Liver (tissue), 9 donors: ENCODE data around the gene CERKL. TPM values are rescaled to one million over a fixed set of nuclear protein-coding genes. Genes with fewer than 3 reads are reported as not detected.

ENCODE experiments used
- DNase-seq: peaks from one replicate; pipeline ENCODE4 v3.0.0-alpha.2; 2017; ENCODE audit warnings: low spot score
- H3K27ac ChIP-seq, 2 donors: one replicate each; pipeline ENCODE4 v1.7.0; 2013; ENCODE audit warnings: inconsistent platforms in 2 of 2, low read length in 2 of 2, control low read depth in 1 of 2, low read depth in 1 of 2, mild to moderate bottlenecking in 1 of 2
- H3K27me3 ChIP-seq, 4 donors: one replicate each; pipeline versions ENCODE4 v1.6.1 to v1.7.0; 2013; ENCODE audit warnings: low read length in 3 of 4, inconsistent platforms in 1 of 4, mild to moderate bottlenecking in 1 of 4, moderate library complexity in 1 of 4; ENCODE audit not compliant: control insufficient read depth in 4 of 4, insufficient read depth in 4 of 4
- H3K36me3 ChIP-seq, 4 donors: one replicate each; pipeline versions ENCODE4 v1.6.1 to v1.7.0; 2013; ENCODE audit warnings: low read length in 3 of 4, mild to moderate bottlenecking in 3 of 4, low read depth in 1 of 4, moderate library complexity in 1 of 4; ENCODE audit not compliant: control insufficient read depth in 4 of 4, insufficient read depth in 3 of 4
- H3K4me1 ChIP-seq, 4 donors: one replicate each; pipeline versions ENCODE4 v1.6.1 to v1.7.0; 2013; ENCODE audit warnings: low read length in 3 of 4, mild to moderate bottlenecking in 3 of 4, moderate library complexity in 1 of 4; ENCODE audit not compliant: control insufficient read depth in 4 of 4, insufficient read depth in 4 of 4
- H3K4me3 ChIP-seq, 3 donors: one replicate each; pipeline versions ENCODE4 v1.6.1 to v1.7.0; 2013; ENCODE audit warnings: low read length in 3 of 3, control low read depth in 1 of 3, low read depth in 1 of 3, mild to moderate bottlenecking in 1 of 3
- H3K9ac ChIP-seq, 2 donors: one replicate each; pipeline ENCODE4 v1.7.0; 2013; ENCODE audit warnings: low read length in 2 of 2, mild to moderate bottlenecking in 2 of 2, moderate library complexity in 2 of 2, control low read depth in 1 of 2, low read depth in 1 of 2
- H3K9me3 ChIP-seq, 4 donors: one replicate each; pipeline versions ENCODE4 v1.6.1 to v1.7.0; 2013; ENCODE audit warnings: low read length in 3 of 4; ENCODE audit not compliant: control insufficient read depth in 4 of 4
- ATF3 ChIP-seq: IDR thresholded peaks from 2 replicates; pipeline ENCODE4 v1.6.1; 2016; ENCODE audit warnings: antibody characterized with exemption
- CTCF ChIP-seq: fragments of 150-350 bp; IDR thresholded peaks from 2 replicates; pipeline ENCODE4 v1.5.1; 2017; ENCODE audit warnings: improper control_type of control experiment, low read depth, low read length; ENCODE audit not compliant: missing input control
- EGR1 ChIP-seq, 2 donors: IDR thresholded peaks; 2 replicates each; pipeline ENCODE4 v1.6.1; 2016 to 2018; ENCODE audit warnings: antibody characterized with exemption in 2 of 2, low read depth in 2 of 2
- FOXA1 ChIP-seq: IDR thresholded peaks from 2 replicates; pipeline ENCODE4 v1.6.1; 2016; ENCODE audit warnings: antibody characterized with exemption
- FOXA2 ChIP-seq: IDR thresholded peaks from 2 replicates; pipeline ENCODE4 v1.6.1; 2016; ENCODE audit warnings: antibody characterized with exemption
- GABPA ChIP-seq, 2 donors: IDR thresholded peaks in 1 of 2; conservative IDR thresholded peaks in 1 of 2; 2 replicates each; pipeline ENCODE4 v1.6.1; 2016; ENCODE audit warnings: antibody characterized with exemption in 2 of 2, mild to moderate bottlenecking in 1 of 2, moderate library complexity in 1 of 2
- HNF4A ChIP-seq, 2 donors: conservative IDR thresholded peaks; 2 replicates each; pipeline ENCODE4 v1.6.1; 2016; ENCODE audit warnings: antibody characterized with exemption in 2 of 2, mild to moderate bottlenecking in 2 of 2
- HNF4G ChIP-seq: IDR thresholded peaks from 2 replicates; pipeline ENCODE4 v1.6.1; 2016; ENCODE audit warnings: antibody characterized with exemption
- JUND ChIP-seq, 2 donors: IDR thresholded peaks; 2 replicates each; pipeline ENCODE4 v1.6.1; 2016; ENCODE audit warnings: antibody characterized with exemption in 2 of 2
- MAX ChIP-seq: IDR thresholded peaks from 2 replicates; pipeline ENCODE4 v1.6.1; 2016; ENCODE audit warnings: antibody characterized with exemption
- NR2F2 ChIP-seq: IDR thresholded peaks from 2 replicates; pipeline ENCODE4 v1.6.1; 2016; ENCODE audit warnings: antibody characterized with exemption
- RAD21 ChIP-seq, 2 donors: IDR thresholded peaks; 2 replicates each; pipeline ENCODE4 v1.6.1; 2016; ENCODE audit warnings: antibody characterized with exemption in 2 of 2, mild to moderate bottlenecking in 2 of 2
- REST ChIP-seq: IDR thresholded peaks from 2 replicates; pipeline ENCODE4 v1.6.1; 2016; ENCODE audit warnings: antibody characterized with exemption, mild to moderate bottlenecking
- RXRA ChIP-seq, 2 donors: IDR thresholded peaks; 2 replicates each; pipeline ENCODE4 v1.6.1; 2017 to 2018; ENCODE audit warnings: antibody characterized with exemption in 2 of 2, mild to moderate bottlenecking in 1 of 2
- SP1 ChIP-seq: IDR thresholded peaks from 2 replicates; pipeline ENCODE4 v1.6.1; 2018; ENCODE audit warnings: antibody characterized with exemption, mild to moderate bottlenecking
- YY1 ChIP-seq: IDR thresholded peaks from 2 replicates; pipeline ENCODE4 v1.6.1; 2016; ENCODE audit warnings: antibody characterized with exemption, mild to moderate bottlenecking
- ZBTB33 ChIP-seq: IDR thresholded peaks from 2 replicates; pipeline ENCODE4 v1.6.1; 2016; ENCODE audit warnings: antibody characterized with exemption
- polyA plus RNA-seq, 2 donors: library from polyadenylated mRNA; stranded (reverse) in 1 of 2; unstranded in 1 of 2; fragments of 200-250 nt in 1 of 2; fragments of >200 nt in 1 of 2; fragmentation: Nextera tagmentation in 1 of 2; extraction: Ambion mirVana in 1 of 2; gene quantifications; one replicate each; pipeline versions ENCODE4 v1.2.1 to v1.2.3, GENCODE V29; 2013 to 2015
- total RNA-seq, 2 donors: library from RNA; depleted of rRNA; stranded (reverse); fragments of >200 nt; gene quantifications; one replicate each; pipeline ENCODE4 v1.2.3, GENCODE V29; 2014
- donor health status: healthy.
- donor health status: healthy.
- donor health status: healthy.
- donor health status: healthy.
- donor health status: healthy.

CERKL gene
- total and polyA plus RNA-seq, 4 donors: 0.50 to 0.79 TPM; not detected in 2

GRCh38 chr2:181626671-181627070, 30.2 kb downstream of the CERKL start (continued):
- no peak for TF ChIP-seq CTCF
- no peak for TF ChIP-seq YY1
- no peak for TF ChIP-seq JUND (IDR thresholded peaks at IDR 0.05)
- no peak for TF ChIP-seq RXRA (IDR thresholded peaks at IDR 0.05)
- no peak for TF ChIP-seq EGR1 (IDR thresholded peaks at IDR 0.05; ENCODE audit: low read depth in 2 of 2)
- TF ChIP-seq NR2F2: no peak

GRCh38 chr2:181623159-181623558, 33.7 kb downstream of the CERKL start:
- H3K4me1 ChIP-seq: no peaks in the 10 kb centered on the region
- DNase-seq: no peak
- no peak overlapping the region for H3K4me3 ChIP-seq
- H3K27me3 ChIP-seq: peaks cover 0 to 4% (median 0%) of the 10 kb centered on the region in 4 donors
- no peaks in the 10 kb centered on the region for H3K9me3 ChIP-seq
- no peak overlapping the region for H3K9ac ChIP-seq
- H3K27ac ChIP-seq: no peak overlapping the region
- TF ChIP-seq HNF4G: no peak
- TF ChIP-seq CTCF: no peak
- TF ChIP-seq SP1: no peak
- no peak for TF ChIP-seq GABPA (IDR thresholded peaks at IDR 0.05 in 1 of 2, conservative IDR thresholded peaks at IDR 0.05 in 1 of 2)
- TF ChIP-seq ZBTB33: no peak
- no peak for TF ChIP-seq RXRA (IDR thresholded peaks at IDR 0.05)
- no peak for TF ChIP-seq MAX
- TF ChIP-seq ATF3: no peak
- TF ChIP-seq RAD21 (IDR thresholded peaks at IDR 0.05): no peak
- no peak for TF ChIP-seq FOXA2
- no peak for TF ChIP-seq NR2F2
- TF ChIP-seq HNF4A (conservative IDR thresholded peaks at IDR 0.05): no peak
- TF ChIP-seq FOXA1: no peak
- TF ChIP-seq EGR1 (IDR thresholded peaks at IDR 0.05; ENCODE audit: low read depth in 2 of 2): no peak
- TF ChIP-seq REST: no peak
- H3K36me3 ChIP-seq: no peaks in the 10 kb centered on the region
